Transverse colon (tissue), 4 donors: Measurements from ENCODE around the gene LIME1.

Source experiments
- CTCF ChIP-seq, 5 experiments: fragments of 200-600 bp in 3 of 5; fragments of 450-650 bp in 2 of 5; sonication (generic) in 3 of 5; IDR thresholded peaks; 1 replicate in 2 of 5; 2 replicates in 3 of 5; pipeline ENCODE4 v1.5.1; 2016 to 2017; ENCODE audit warnings: antibody characterized with exemption in 5 of 5, inconsistent platforms in 3 of 5, mild to moderate bottlenecking in 2 of 5, moderate library complexity in 1 of 5
- EP300 ChIP-seq: sonication (generic); formaldehyde crosslinking; IDR thresholded peaks from one replicate; pipeline ENCODE4 v1.6.1; 2017; ENCODE audit warnings: antibody characterized with exemption, low read depth
- POLR2A ChIP-seq: fragments of 450-650 bp; IDR thresholded peaks from one replicate; pipeline ENCODE4 v1.6.1; 2016; ENCODE audit warnings: antibody characterized with exemption, mild to moderate bottlenecking, moderate library complexity
- POLR2AphosphoS5 ChIP-seq, 3 donors: sonication (generic); formaldehyde crosslinking; IDR thresholded peaks; one replicate each; pipeline ENCODE4 v1.6.1; 2016; ENCODE audit warnings: antibody characterized with exemption in 3 of 3

- TF ChIP-seq EP300 = no peak
- TF ChIP-seq POLR2A = peak; percentile 26
- no peak for TF ChIP-seq CTCF (IDR thresholded peaks at IDR 0.05)
- peak in 1 of 3 donors; percentile 15 for TF ChIP-seq POLR2AphosphoS5 (IDR thresholded peaks at IDR 0.05)
Observed at GRCh38 chr20:63690898-63691710, 45.4 kb upstream of the LIME1 start.
